Upper lobe of right lung (tissue), 1 donor: ENCODE data around the gene VWF. TPM values are rescaled to one million over a fixed set of nuclear protein-coding genes. Genes with fewer than 3 reads are reported as not detected.

ENCODE experiments used
- ATAC-seq: fragments of 200-7000 bp; cut with Tn5 transposase; one replicate; pipeline ENCODE4 v1.9.1; 2020; ENCODE audit warnings: mild to moderate bottlenecking, moderate library complexity
- DNase-seq: peaks from one replicate; pipeline ENCODE4 v3.0.0-alpha.2; 2020
- H3K27ac ChIP-seq: fragments of 200-600 bp; one replicate; pipeline ENCODE4 v1.8.0; 2022
- H3K27me3 ChIP-seq: fragments of 200-600 bp; one replicate; pipeline ENCODE4 v1.8.0; 2022; ENCODE audit warnings: mild to moderate bottlenecking
- H3K36me3 ChIP-seq: fragments of 200-600 bp; one replicate; pipeline ENCODE4 v1.8.0; 2022
- H3K4me1 ChIP-seq: fragments of 200-600 bp; one replicate; pipeline ENCODE4 v1.8.0; 2022
- H3K4me3 ChIP-seq: fragments of 200-600 bp; one replicate; pipeline ENCODE4 v1.8.0; 2022; ENCODE audit warnings: mild to moderate bottlenecking
- H3K9me3 ChIP-seq: fragments of 200-600 bp; one replicate; pipeline ENCODE4 v1.8.0; 2022
- intact Hi-C: fragments of 100-400 bp; cut with DNase I; formaldehyde crosslinking; loops from one replicate; pipeline ENCODE4 v1.11.0; 2022
- total RNA-seq: library from RNA; stranded (reverse); fragmentation: NEBNext Ultra II Directional; extraction: Animal tissue kit (Norgen Biotek cat#: 25700); gene quantifications from one replicate; pipeline ENCODE4 v1.2.1, GENCODE V29; 2021
- TF ChIP-seq, protein P1 (sequence below): fragments of 200-600 bp; IDR thresholded peaks from one replicate; pipeline ENCODE4 v1.8.0; 2022; ENCODE audit warnings: antibody characterized with exemption
- donor health status: DM: no; HTN: yes; CAD: no; lungs with severe emphysema.

Gene VWF
- total RNA-seq, 1 donor from 2014 or later: 729 TPM

GRCh38 chr12:6090803-6091202 lies 33.7 kb downstream of the VWF start:
- intact Hi-C loops: no loop called here
- ATAC-seq (peak; percentile 5), DNase-seq (no peak)
- Histone ChIP-seq H3K27me3 (no peaks in the 10 kb centered on the region), H3K27ac (no peak overlapping the region), H3K4me1 (peaks cover 23% of the 10 kb centered on the region), H3K4me3 (no peak overlapping the region), H3K36me3 (no peaks in the 10 kb centered on the region), H3K9me3 (no peaks in the 10 kb centered on the region)
- TF ChIP-seq, protein P1, sequence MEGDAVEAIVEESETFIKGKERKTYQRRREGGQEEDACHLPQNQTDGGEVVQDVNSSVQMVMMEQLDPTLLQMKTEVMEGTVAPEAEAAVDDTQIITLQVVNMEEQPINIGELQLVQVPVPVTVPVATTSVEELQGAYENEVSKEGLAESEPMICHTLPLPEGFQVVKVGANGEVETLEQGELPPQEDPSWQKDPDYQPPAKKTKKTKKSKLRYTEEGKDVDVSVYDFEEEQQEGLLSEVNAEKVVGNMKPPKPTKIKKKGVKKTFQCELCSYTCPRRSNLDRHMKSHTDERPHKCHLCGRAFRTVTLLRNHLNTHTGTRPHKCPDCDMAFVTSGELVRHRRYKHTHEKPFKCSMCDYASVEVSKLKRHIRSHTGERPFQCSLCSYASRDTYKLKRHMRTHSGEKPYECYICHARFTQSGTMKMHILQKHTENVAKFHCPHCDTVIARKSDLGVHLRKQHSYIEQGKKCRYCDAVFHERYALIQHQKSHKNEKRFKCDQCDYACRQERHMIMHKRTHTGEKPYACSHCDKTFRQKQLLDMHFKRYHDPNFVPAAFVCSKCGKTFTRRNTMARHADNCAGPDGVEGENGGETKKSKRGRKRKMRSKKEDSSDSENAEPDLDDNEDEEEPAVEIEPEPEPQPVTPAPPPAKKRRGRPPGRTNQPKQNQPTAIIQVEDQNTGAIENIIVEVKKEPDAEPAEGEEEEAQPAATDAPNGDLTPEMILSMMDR: no peak

DNA sequence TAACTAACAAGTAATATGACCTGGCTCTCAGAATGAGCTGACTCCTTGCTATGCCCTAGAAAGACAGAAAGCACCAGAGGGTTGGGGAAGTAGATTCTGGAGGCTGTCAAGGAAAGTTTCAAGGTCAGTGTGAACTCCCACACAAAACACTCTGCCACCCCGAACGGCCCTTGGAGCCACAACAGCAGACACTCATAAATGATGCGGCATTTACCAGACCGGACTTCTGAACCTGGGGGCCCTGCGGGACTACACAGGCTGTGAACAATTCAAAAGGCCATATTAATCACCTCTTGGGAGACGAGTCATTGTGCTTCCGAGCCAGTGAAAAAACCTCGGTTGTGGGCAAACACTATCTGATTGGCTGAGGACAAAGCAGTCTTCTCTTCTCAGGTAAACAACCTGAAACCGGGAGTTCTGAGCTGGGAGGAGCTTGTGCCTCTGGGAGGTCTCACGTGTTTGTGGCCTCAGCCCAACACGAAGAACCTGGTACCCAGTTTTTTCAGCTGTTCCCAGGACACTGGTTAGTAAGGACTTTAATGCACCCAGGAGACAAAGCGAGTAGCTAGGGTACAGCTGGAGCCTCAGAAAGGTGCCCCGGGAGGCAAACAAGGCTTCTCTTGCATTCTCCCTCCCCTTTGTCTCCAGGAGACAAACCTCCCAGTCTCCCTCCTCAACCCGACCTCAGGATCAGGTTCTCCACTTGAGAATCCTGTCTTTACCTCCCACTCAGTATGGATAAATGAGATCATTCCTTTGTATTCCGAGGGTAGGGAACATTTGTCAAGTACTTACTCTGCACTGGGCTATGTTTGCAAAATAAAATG lies 35.3 kb downstream of the VWF start:
- Histone ChIP-seq H3K27ac (no peak overlapping the region), H3K4me1 (peaks cover 33% of the 10 kb centered on the region), H3K27me3 (no peaks in the 10 kb centered on the region), H3K9me3 (no peaks in the 10 kb centered on the region), H3K4me3 (no peak overlapping the region), H3K36me3 (no peaks in the 10 kb centered on the region)
- intact Hi-C loops: no loop called here
- DNase-seq (no peak), ATAC-seq (no peak)
- TF ChIP-seq, protein P1: no peak

- no peak overlapping the region for H3K27ac ChIP-seq
- intact Hi-C loops: no loop called here
Observed at GRCh38 chr12:6086316-6086715, 38.2 kb downstream of the VWF start.

DNA sequence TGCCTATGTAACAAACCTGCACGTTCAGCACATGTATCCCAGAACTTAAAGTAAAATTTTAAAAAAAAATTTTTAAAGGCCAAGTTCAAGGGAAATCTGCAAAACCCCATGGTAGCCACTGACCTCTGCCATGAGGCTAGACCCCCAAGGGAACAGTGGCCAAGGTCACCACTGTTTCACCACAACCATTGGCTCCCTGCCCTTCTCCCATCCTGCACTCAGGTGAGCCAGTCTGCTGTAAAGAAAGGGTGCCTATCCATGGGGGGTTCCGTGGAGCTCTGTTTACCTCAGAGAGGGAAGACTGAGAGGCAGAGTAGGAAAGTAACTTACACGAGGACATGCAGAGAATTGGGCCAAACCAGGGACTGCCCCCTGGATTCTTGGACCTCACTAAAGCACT lies 38.6 kb downstream of the VWF start:
- TF ChIP-seq, protein P1: no peak
- no peak for ATAC-seq
- Histone ChIP-seq H3K36me3 (no peaks in the 10 kb centered on the region), H3K27ac (no peak overlapping the region), H3K4me1 (peaks cover 20% of the 10 kb centered on the region), H3K9me3 (no peaks in the 10 kb centered on the region), H3K27me3 (no peaks in the 10 kb centered on the region), H3K4me3 (no peak overlapping the region)
- no peak for DNase-seq
- intact Hi-C loops: no loop called here

More at GRCh38 chr12:6086316-6086715, 38.2 kb downstream of the VWF start:
- Histone ChIP-seq H3K4me3 (no peak overlapping the region), H3K36me3 (no peaks in the 10 kb centered on the region), H3K9me3 (no peaks in the 10 kb centered on the region), H3K4me1 (peaks cover 23% of the 10 kb centered on the region), H3K27me3 (no peaks in the 10 kb centered on the region)
- TF ChIP-seq, protein P1: no peak
- no peak for DNase-seq
- ATAC-seq: no peak

DNA sequence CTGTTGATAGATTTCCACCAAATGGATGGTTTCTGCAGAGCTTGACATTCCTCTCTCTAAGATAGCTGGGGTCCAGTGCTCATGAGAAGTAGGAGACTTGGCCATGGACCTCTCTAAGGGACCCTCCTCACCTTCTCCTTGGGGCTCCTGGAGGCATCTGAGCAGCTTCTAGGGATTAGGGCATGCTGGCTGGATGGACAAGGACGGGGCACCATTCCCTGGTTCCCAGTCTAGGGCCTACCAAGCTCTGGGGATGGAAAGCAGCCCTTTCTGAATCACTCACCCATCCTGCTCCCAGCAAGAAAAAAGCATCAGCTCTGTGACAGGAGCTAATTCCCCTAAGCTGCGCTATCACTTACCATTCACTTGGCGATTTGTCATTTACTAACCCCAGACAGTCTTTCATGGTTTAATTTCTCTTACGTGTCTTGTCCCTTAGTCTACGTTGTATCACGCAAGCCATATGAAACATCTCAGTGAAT lies 39.5 kb downstream of the VWF start:
- H3K27ac ChIP-seq: no peak overlapping the region
- ATAC-seq (no peak), DNase-seq (no peak)
- no peaks in the 10 kb centered on the region for H3K36me3 ChIP-seq
- H3K9me3 ChIP-seq: no peaks in the 10 kb centered on the region
- intact Hi-C loops: no loop called here
- H3K4me1 ChIP-seq: peaks cover 13% of the 10 kb centered on the region
- no peaks in the 10 kb centered on the region for H3K27me3 ChIP-seq
- no peak overlapping the region for H3K4me3 ChIP-seq
- TF ChIP-seq, protein P1: no peak
